ENCODE measurements around the gene MAGEL2. TPM values are rescaled to one million over a fixed set of nuclear protein-coding genes. Genes with fewer than 3 reads are reported as not detected.

Gene MAGEL2
- total RNA-seq, 1 experiment from 2014 or later: 9.2 TPM

DNA sequence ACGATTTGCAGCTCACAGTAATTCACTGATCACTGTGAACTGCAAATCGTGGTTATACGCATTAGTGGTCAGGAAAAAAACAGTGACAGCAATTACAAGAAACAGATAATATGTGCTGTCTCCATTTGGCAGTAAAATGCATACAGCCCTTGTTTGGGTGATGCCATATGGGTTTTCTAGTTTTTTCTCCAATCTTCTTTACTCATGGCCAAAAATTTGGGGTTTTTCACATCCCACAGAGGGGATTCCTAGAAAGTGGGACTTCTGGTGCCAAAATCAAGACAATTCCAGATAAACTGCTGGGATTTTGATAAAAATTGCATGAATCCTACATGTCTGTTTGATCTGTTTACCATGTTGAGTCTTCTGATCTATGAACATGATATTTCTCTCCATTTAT is 23.8 kb upstream of the MAGEL2 start:
- peaks cover 20 to 27% of the 10 kb centered on the region in 2 experiments for H3K9me3 Mint-ChIP-seq
- DNase-seq: no peak
- no peaks in the 10 kb centered on the region for H4K20me1 ChIP-seq (ENCODE audit: control insufficient read depth, insufficient read depth, insufficient read length)
- H4K8ac ChIP-seq (replicated peaks; ENCODE audit: insufficient read length, low read depth, low read length): no peak overlapping the region
- no peak overlapping the region for H3T11ph ChIP-seq (ENCODE audit: low read length)
- H3K23me2 ChIP-seq (ENCODE audit: insufficient read length, low read depth, low read length, poor library complexity, severe bottlenecking): no peaks in the 10 kb centered on the region
- no peak overlapping the region for H2BK12ac ChIP-seq (ENCODE audit: insufficient read length, low read depth, low read length)
- TF ChIP-seq, protein P1, sequence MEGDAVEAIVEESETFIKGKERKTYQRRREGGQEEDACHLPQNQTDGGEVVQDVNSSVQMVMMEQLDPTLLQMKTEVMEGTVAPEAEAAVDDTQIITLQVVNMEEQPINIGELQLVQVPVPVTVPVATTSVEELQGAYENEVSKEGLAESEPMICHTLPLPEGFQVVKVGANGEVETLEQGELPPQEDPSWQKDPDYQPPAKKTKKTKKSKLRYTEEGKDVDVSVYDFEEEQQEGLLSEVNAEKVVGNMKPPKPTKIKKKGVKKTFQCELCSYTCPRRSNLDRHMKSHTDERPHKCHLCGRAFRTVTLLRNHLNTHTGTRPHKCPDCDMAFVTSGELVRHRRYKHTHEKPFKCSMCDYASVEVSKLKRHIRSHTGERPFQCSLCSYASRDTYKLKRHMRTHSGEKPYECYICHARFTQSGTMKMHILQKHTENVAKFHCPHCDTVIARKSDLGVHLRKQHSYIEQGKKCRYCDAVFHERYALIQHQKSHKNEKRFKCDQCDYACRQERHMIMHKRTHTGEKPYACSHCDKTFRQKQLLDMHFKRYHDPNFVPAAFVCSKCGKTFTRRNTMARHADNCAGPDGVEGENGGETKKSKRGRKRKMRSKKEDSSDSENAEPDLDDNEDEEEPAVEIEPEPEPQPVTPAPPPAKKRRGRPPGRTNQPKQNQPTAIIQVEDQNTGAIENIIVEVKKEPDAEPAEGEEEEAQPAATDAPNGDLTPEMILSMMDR (conservative IDR thresholded peaks at IDR 0.05): no peak
- H3K4me2 ChIP-seq (ENCODE audit: insufficient read depth, insufficient read length, low read length): no peak overlapping the region
- H3K27ac ChIP-seq (ENCODE audit: insufficient read length, low read depth, low read length): no peak overlapping the region
- no peak overlapping the region for H4K91ac ChIP-seq (ENCODE audit: insufficient read length, low read depth, low read length)
- H3K4ac ChIP-seq (ENCODE audit: low read depth, low read length): no peak overlapping the region
- H2BK20ac ChIP-seq (ENCODE audit: low read depth, low read length, poor library complexity, severe bottlenecking): no peak overlapping the region
- no peaks in the 10 kb centered on the region for H3K79me2 ChIP-seq (ENCODE audit: insufficient read depth, low read length)
- H3K27ac Mint-ChIP-seq: no peak overlapping the region
- no peak overlapping the region for H3K14ac ChIP-seq (ENCODE audit: insufficient read depth, low read length)
- no peaks in the 10 kb centered on the region for H3K27me3 ChIP-seq (ENCODE audit: insufficient read depth, low read length)
- no peak overlapping the region for H3K23ac ChIP-seq (ENCODE audit: insufficient read length, low read depth, low read length)
- H2BK15ac ChIP-seq (ENCODE audit: low read depth, low read length): no peak overlapping the region
- no peaks in the 10 kb centered on the region for H3K4me1 Mint-ChIP-seq
- H3K79me1 ChIP-seq (ENCODE audit: insufficient read depth, low read depth, low read length, poor library complexity, severe bottlenecking): no peaks in the 10 kb centered on the region
- no peak overlapping the region for H3K18ac ChIP-seq (ENCODE audit: insufficient read length, low read depth, low read length)
- H3K9ac ChIP-seq (ENCODE audit: extremely low read depth, insufficient read length, low read length): no peak overlapping the region
- no peak overlapping the region for H2AFZ ChIP-seq (ENCODE audit: low read length)
- H3K9me3 ChIP-seq (ENCODE audit: control insufficient read depth, low read depth, low read length): peaks cover 37% of the 10 kb centered on the region
- no peak overlapping the region for H2BK120ac ChIP-seq (ENCODE audit: low read depth, low read length, poor library complexity, severe bottlenecking)
- no peaks in the 10 kb centered on the region; a peak in 2 of 7 replicates for H3K36me3 Mint-ChIP-seq (ENCODE audit: insufficient read depth in 1 of 3, low read depth in 3 of 3)
- H3K27me3 Mint-ChIP-seq (ENCODE audit: low read depth): peaks cover 2% of the 10 kb centered on the region; the same call in 1 of the 2 replicates
- H4K5ac ChIP-seq (ENCODE audit: insufficient read length, low read depth, low read length): no peak overlapping the region
- H3K4me1 ChIP-seq (ENCODE audit: insufficient read depth, low read length): no peaks in the 10 kb centered on the region
- no peak overlapping the region for H2AK5ac ChIP-seq (ENCODE audit: insufficient read length, low read length)
- no peak overlapping the region for H2BK5ac ChIP-seq (ENCODE audit: insufficient read length, low read length)
- no CpG with 5 or more reads among the region's 3 CpGs for WGBS (ENCODE audit: extremely low coverage, insufficient read length, low lambda C conversion rate)
- no peak overlapping the region for H3K56ac ChIP-seq (ENCODE audit: insufficient read length, low read depth, low read length)
- H3K4me3 Mint-ChIP-seq: no peak overlapping the region

Measured in H9 (cell line).